Measurements from ENCODE around the gene IGSF21. TPM values are rescaled to one million over a fixed set of nuclear protein-coding genes. Genes with fewer than 3 reads are reported as not detected.

IGSF21 gene
- total RNA-seq, 5 donors from 2014 or later (not counting 1 experiment from before 2014, with no cell fraction given), result not detected

- Histone ChIP-seq H3K27me3 (replicated peaks in 1 of 2; ENCODE audit: control insufficient read depth in 2 of 2, extremely low read depth in 1 of 2, insufficient read depth in 2 of 2, low read length in 1 of 2) (peaks cover 0 to 41% of the 10 kb centered on the region in 2 experiments), H3K9me3 (no peaks in the 10 kb centered on the region), H3K4me3 (ENCODE audit: control insufficient read depth in 1 of 2, extremely low read depth in 1 of 2, low read length in 1 of 2) (no peak overlapping the region), H3K4me1 (ENCODE audit: control insufficient read depth in 1 of 2, extremely low read depth in 1 of 2, insufficient read depth in 2 of 2, low read length in 2 of 2) (no peaks in the 10 kb centered on the region), H3K36me3 (ENCODE audit: control insufficient read depth in 2 of 2, extremely low read depth in 1 of 2, insufficient read depth in 1 of 2, low read length in 1 of 2) (no peaks in the 10 kb centered on the region), H3K27ac (ENCODE audit: low read length) (no peak overlapping the region)
- H3K36me3 Mint-ChIP-seq, result no peaks in the 10 kb centered on the region
- peaks cover 32 to 33% of the 10 kb centered on the region in 2 donors for H3K27me3 Mint-ChIP-seq
- DNase-seq, result no peak
- ChIA-PET CTCF (no interaction called here), POLR2A (interaction anchor here in 1 of 2 donors (0.6 kb wide), 1 partner anchor 517 kb away, joined by 3 read pairs; no protein-coding TSS in a partner anchor)
- no peak for ATAC-seq (replicated peaks in 1 of 4)
- WGBS (ENCODE audit: insufficient coverage), result 61% methylated on average over 27 of the region's 27 CpGs
- no peak overlapping the region for H3K4me3 Mint-ChIP-seq
- H3K27ac Mint-ChIP-seq, result no peak overlapping the region
- H3K9me3 Mint-ChIP-seq, result no peaks in the 10 kb centered on the region
- no peaks in the 10 kb centered on the region for H3K4me1 Mint-ChIP-seq
Observed at GRCh38 chr1:18290740-18291412, 183.3 kb downstream of the IGSF21 start.

- 74% methylated on average over 7 of the region's 7 CpGs for WGBS (ENCODE audit: insufficient coverage)
- Mint-ChIP-seq H3K27ac (no peak overlapping the region), H3K27me3 (peaks cover 36 to 40% of the 10 kb centered on the region in 2 donors), H3K4me3 (no peak overlapping the region), H3K36me3 (no peaks in the 10 kb centered on the region), H3K4me1 (no peaks in the 10 kb centered on the region), H3K9me3 (no peaks in the 10 kb centered on the region)
- Histone ChIP-seq H3K27me3 (replicated peaks in 1 of 2; ENCODE audit: control insufficient read depth in 2 of 2, extremely low read depth in 1 of 2, insufficient read depth in 2 of 2, low read length in 1 of 2) (peaks cover 0 to 43% of the 10 kb centered on the region in 2 experiments), H3K9me3 (no peaks in the 10 kb centered on the region), H3K36me3 (ENCODE audit: control insufficient read depth in 2 of 2, extremely low read depth in 1 of 2, insufficient read depth in 1 of 2, low read length in 1 of 2) (no peaks in the 10 kb centered on the region), H3K27ac (ENCODE audit: low read length) (no peak overlapping the region), H3K4me3 (ENCODE audit: control insufficient read depth in 1 of 2, extremely low read depth in 1 of 2, low read length in 1 of 2) (no peak overlapping the region), H3K4me1 (ENCODE audit: control insufficient read depth in 1 of 2, extremely low read depth in 1 of 2, insufficient read depth in 2 of 2, low read length in 2 of 2) (no peaks in the 10 kb centered on the region)
- CTCF ChIA-PET, result no interaction called here
- ATAC-seq (replicated peaks in 1 of 4) (no peak), DNase-seq (no peak)
- POLR2A ChIA-PET, result no interaction called here
Observed at GRCh38 chr1:18292531-18292930, 184.9 kb downstream of the IGSF21 start.

- Mint-ChIP-seq H3K4me1 (no peaks in the 10 kb centered on the region), H3K36me3 (no peaks in the 10 kb centered on the region), H3K27me3 (peaks cover 41 to 43% of the 10 kb centered on the region in 2 donors), H3K9me3 (no peaks in the 10 kb centered on the region), H3K4me3 (no peak overlapping the region), H3K27ac (no peak overlapping the region)
- no peak for DNase-seq
- no peak for ATAC-seq (replicated peaks in 1 of 4)
- no CpG with 5 or more reads among the region's 6 CpGs for WGBS (ENCODE audit: insufficient coverage)
- H3K4me1 ChIP-seq (ENCODE audit: control insufficient read depth in 1 of 2, extremely low read depth in 1 of 2, insufficient read depth in 2 of 2, low read length in 2 of 2), result no peaks in the 10 kb centered on the region
- POLR2A ChIA-PET, result no interaction called here
- CTCF ChIA-PET, result no interaction called here
- no peak overlapping the region for H3K27ac ChIP-seq (ENCODE audit: low read length)
- H3K4me3 ChIP-seq (ENCODE audit: control insufficient read depth in 1 of 2, extremely low read depth in 1 of 2, low read length in 1 of 2), result no peak overlapping the region
- H3K27me3 ChIP-seq (replicated peaks in 1 of 2; ENCODE audit: control insufficient read depth in 2 of 2, extremely low read depth in 1 of 2, insufficient read depth in 2 of 2, low read length in 1 of 2), result peaks cover 0 to 48% of the 10 kb centered on the region in 2 experiments
- no peaks in the 10 kb centered on the region for H3K36me3 ChIP-seq (ENCODE audit: control insufficient read depth in 2 of 2, extremely low read depth in 1 of 2, insufficient read depth in 1 of 2, low read length in 1 of 2)
- H3K9me3 ChIP-seq, result no peaks in the 10 kb centered on the region
Observed at GRCh38 chr1:18293291-18293690, 185.7 kb downstream of the IGSF21 start.

- WGBS (ENCODE audit: insufficient coverage), result 19% methylated on average over 3 of the region's 16 CpGs
- ATAC-seq (replicated peaks in 1 of 4), result no peak
- no peak overlapping the region for H3K4me3 ChIP-seq (ENCODE audit: control insufficient read depth in 1 of 2, extremely low read depth in 1 of 2, low read length in 1 of 2)
- H3K9me3 Mint-ChIP-seq, result no peaks in the 10 kb centered on the region
- no peak overlapping the region for H3K27ac ChIP-seq (ENCODE audit: low read length)
- peak overlapping the region in 1 of 2 donors; percentile 28 for H3K27ac Mint-ChIP-seq
- no peaks in the 10 kb centered on the region for H3K36me3 Mint-ChIP-seq
- H3K27me3 Mint-ChIP-seq, result peaks cover 49% of the 10 kb centered on the region in 2 donors
- DNase-seq, result no peak
- POLR2A ChIA-PET, result no interaction called here
- no peaks in the 10 kb centered on the region for H3K4me1 ChIP-seq (ENCODE audit: control insufficient read depth in 1 of 2, extremely low read depth in 1 of 2, insufficient read depth in 2 of 2, low read length in 2 of 2)
- H3K27me3 ChIP-seq (replicated peaks in 1 of 2; ENCODE audit: control insufficient read depth in 2 of 2, extremely low read depth in 1 of 2, insufficient read depth in 2 of 2, low read length in 1 of 2), result peaks cover 0 to 50% of the 10 kb centered on the region in 2 experiments
- H3K4me1 Mint-ChIP-seq, result no peaks in the 10 kb centered on the region
- no peaks in the 10 kb centered on the region for H3K36me3 ChIP-seq (ENCODE audit: control insufficient read depth in 2 of 2, extremely low read depth in 1 of 2, insufficient read depth in 1 of 2, low read length in 1 of 2)
- H3K4me3 Mint-ChIP-seq, result no peak overlapping the region
- H3K9me3 ChIP-seq, result no peaks in the 10 kb centered on the region
- CTCF ChIA-PET, result no interaction called here
Observed at GRCh38 chr1:18294437-18295176, 187.0 kb downstream of the IGSF21 start.

DNA sequence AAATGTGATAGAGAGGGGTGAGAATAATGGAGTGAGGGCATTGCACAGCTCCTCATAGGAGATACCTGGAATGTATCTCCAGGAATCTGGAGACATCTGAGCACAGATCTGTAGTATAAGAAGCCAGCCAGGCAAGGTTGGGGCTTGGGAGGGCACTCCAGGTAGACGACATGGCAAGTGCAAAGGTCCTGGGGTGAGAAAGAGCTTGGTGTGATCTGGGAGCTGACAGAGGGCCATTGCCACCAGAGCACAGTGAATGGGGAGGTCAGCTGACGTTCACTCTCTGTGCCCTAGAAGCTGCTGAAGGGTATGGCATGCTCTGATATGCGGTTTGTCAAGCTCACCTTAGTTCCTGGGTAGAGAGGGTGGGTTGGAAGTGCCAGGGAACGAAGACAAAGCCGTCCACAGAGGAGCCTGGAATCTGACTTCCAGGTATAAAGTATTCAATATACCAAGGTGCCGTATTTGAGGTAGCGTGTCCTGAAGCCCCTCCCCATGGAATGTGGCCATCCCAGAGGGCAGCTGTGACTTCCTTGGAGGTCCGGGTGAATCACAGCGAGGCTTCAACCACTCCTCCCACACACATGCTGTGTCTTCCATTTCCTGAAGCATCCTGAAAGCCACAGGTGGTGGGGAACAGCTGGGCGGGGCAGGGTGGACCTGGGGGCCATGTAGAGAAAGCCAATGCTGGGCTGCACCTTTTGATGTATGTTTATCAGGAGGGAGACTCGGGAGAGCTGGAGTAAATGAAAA is 190.5 kb downstream of the IGSF21 start:
- no peaks in the 10 kb centered on the region for H3K4me1 Mint-ChIP-seq

GRCh38 chr1:18299441-18300338 is 192.1 kb downstream of the IGSF21 start:
- Mint-ChIP-seq H3K27ac (no peak overlapping the region), H3K9me3 (no peaks in the 10 kb centered on the region), H3K36me3 (no peaks in the 10 kb centered on the region), H3K27me3 (peaks cover 39% of the 10 kb centered on the region in 2 donors), H3K4me1 (no peaks in the 10 kb centered on the region), H3K4me3 (no peak overlapping the region)
- Histone ChIP-seq H3K4me3 (ENCODE audit: control insufficient read depth in 1 of 2, extremely low read depth in 1 of 2, low read length in 1 of 2) (no peak overlapping the region), H3K27ac (ENCODE audit: low read length) (no peak overlapping the region), H3K9me3 (no peaks in the 10 kb centered on the region), H3K4me1 (ENCODE audit: control insufficient read depth in 1 of 2, extremely low read depth in 1 of 2, insufficient read depth in 2 of 2, low read length in 2 of 2) (no peaks in the 10 kb centered on the region), H3K27me3 (replicated peaks in 1 of 2; ENCODE audit: control insufficient read depth in 2 of 2, extremely low read depth in 1 of 2, insufficient read depth in 2 of 2, low read length in 1 of 2) (peaks cover 0 to 43% of the 10 kb centered on the region in 2 experiments), H3K36me3 (ENCODE audit: control insufficient read depth in 2 of 2, extremely low read depth in 1 of 2, insufficient read depth in 1 of 2, low read length in 1 of 2) (no peaks in the 10 kb centered on the region)
- ATAC-seq (replicated peaks in 1 of 4), result no peak
- 61% methylated on average over 2 of the region's 7 CpGs for WGBS (ENCODE audit: insufficient coverage)
- POLR2A ChIA-PET, result no interaction called here
- CTCF ChIA-PET, result no interaction called here
- DNase-seq, result peak in 8 of 35 experiments; percentile 2 to 22 (median 3)

More for the DNA sequence above, 190.5 kb downstream of the IGSF21 start:
- Histone ChIP-seq H3K27me3 (replicated peaks in 1 of 2; ENCODE audit: control insufficient read depth in 2 of 2, extremely low read depth in 1 of 2, insufficient read depth in 2 of 2, low read length in 1 of 2) (peaks cover 0 to 46% of the 10 kb centered on the region in 2 experiments), H3K27ac (ENCODE audit: low read length) (no peak overlapping the region), H3K4me1 (ENCODE audit: control insufficient read depth in 1 of 2, extremely low read depth in 1 of 2, insufficient read depth in 2 of 2, low read length in 2 of 2) (no peaks in the 10 kb centered on the region), H3K4me3 (ENCODE audit: control insufficient read depth in 1 of 2, extremely low read depth in 1 of 2, low read length in 1 of 2) (no peak overlapping the region), H3K9me3 (no peaks in the 10 kb centered on the region), H3K36me3 (ENCODE audit: control insufficient read depth in 2 of 2, extremely low read depth in 1 of 2, insufficient read depth in 1 of 2, low read length in 1 of 2) (no peaks in the 10 kb centered on the region)
- ATAC-seq (replicated peaks in 1 of 4), result no peak
- no peaks in the 10 kb centered on the region for H3K9me3 Mint-ChIP-seq
- peaks cover 47 to 48% of the 10 kb centered on the region in 2 donors for H3K27me3 Mint-ChIP-seq
- POLR2A ChIA-PET, result no interaction called here
- H3K27ac Mint-ChIP-seq, result no peak overlapping the region
- no peak overlapping the region for H3K4me3 Mint-ChIP-seq
- CTCF ChIA-PET, result no interaction called here
- no peaks in the 10 kb centered on the region for H3K36me3 Mint-ChIP-seq
- no peak for DNase-seq
- WGBS (ENCODE audit: insufficient coverage), result 40% methylated on average over 4 of the region's 11 CpGs

All from T-cell (primary cell).